Heart left ventricle (tissue), 13 donors: ENCODE measurements around the gene ITPR2.

ENCODE experiments used
- CTCF ChIP-seq, 12 donors: fragments of 200-600 bp; sonication (generic) in 4 of 12; IDR thresholded peaks; one replicate each; pipeline versions ENCODE4 v1.5.0 to v1.8.0; 2018 to 2022; ENCODE audit warnings: antibody characterized with exemption in 12 of 12, mild to moderate bottlenecking in 5 of 12
- POLR2A ChIP-seq, 2 donors: fragments of 450-650 bp; IDR thresholded peaks; one replicate each; pipeline ENCODE4 v1.6.1; 2017; ENCODE audit warnings: antibody characterized with exemption in 2 of 2, mild to moderate bottlenecking in 2 of 2, moderate library complexity in 2 of 2
- donor health status: ischemic (EF 13 %, LVEDD 7.1; RV severe dilation, severe dysfunction).
- donor health status: DM: no; HTN: yes; CAD: no.
- donor health status: DM: no; HTN: no; CAD: no.
- donor health status: ischemic (EF 25% LVEDD 6.9; RV normal size, moderate dysfunction).
- donor health status: ischemic (EF 25% LVEDD 5.7; RV mildly dilated, moderate dysfunction).
- donor health status: ischemic (EF 35%, LVEDD 5.7; RV mildly dilated, moderate dysfunction).
- donor health status: nonischemic (EF 11% LVEDD 7.7; RV severe dilation, severe dysfunction).
- donor health status: DM: yes; HTN: yes; CAD: no.
- donor health status: PGD.
- donor health status: ischemic (EF 29% LVEDD 5.4; RV normal size, mild dysfunction).
- donor health status: nonischemic (EF 23%, LVEDD 6.1; RV moderate dilation, normal function).

DNA sequence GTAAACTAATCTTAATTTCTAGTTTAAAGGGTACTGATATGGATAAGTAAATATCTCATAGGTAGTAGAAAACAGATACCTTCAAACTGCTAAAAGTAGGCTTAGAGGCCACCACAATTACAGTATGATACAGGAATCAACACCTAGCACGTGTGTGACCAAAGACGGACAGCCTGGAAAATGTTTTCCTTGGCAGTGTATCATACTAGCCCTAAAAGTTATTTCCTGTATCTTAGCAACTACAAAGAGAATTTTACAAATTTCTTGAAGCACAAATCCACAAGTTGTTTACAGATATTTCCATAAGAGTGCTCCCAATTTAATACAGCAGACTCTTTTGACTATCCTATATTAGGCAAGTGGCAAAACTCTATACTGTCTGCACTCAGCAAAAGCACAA is 106.0 kb downstream of the ITPR2 start:
- TF ChIP-seq CTCF (IDR thresholded peaks at IDR 0.05) (no peak), POLR2A (IDR thresholded peaks at IDR 0.05) (no peak)
